ENCODE measurements around the gene FCHSD2. TPM values are rescaled to one million over a fixed set of nuclear protein-coding genes. Genes with fewer than 3 reads are reported as not detected.

Gene FCHSD2
- total and polyA plus RNA-seq, 9 of the 15 experiments (the other 6 are each of a cell fraction or from before 2014, with no cell fraction given), result 1.8 to 14.7 (median 6.4) TPM

DNA sequence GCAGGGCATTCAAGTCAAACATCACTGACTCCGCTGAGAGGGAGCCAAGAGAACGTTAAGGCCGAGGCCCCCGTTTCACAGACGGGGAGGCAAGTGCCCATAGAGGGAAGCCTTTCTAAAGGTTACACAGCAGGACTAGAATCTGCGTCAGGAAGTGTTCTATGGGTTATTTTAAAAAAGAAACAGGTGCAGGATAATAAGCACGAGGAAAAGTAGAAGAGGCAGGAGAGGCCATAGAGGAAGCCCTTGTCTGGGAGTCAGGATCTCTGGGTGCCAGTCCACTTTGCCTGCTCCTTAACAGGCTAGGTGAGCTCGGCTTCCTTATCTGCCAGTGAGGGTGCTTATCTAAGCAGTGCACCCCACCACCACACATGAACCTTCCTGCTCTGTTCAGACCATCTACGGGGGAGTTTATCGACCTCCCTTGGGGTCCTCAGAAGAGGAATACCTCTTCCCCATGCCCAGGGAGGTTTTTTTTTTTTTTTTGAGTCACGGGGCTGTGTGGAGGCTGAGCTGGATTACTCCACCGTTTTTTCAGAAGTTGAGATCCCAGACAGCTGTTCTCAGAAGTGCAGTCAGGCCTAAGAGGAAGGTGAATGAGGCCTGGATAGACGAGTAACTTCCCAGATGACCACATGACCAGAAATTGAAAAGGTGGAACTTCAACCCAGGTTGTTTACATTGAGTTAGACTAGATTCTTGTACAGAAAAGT, 1.2 kb upstream of the FCHSD2 start (continued):
- TF ChIP-seq, protein P1, sequence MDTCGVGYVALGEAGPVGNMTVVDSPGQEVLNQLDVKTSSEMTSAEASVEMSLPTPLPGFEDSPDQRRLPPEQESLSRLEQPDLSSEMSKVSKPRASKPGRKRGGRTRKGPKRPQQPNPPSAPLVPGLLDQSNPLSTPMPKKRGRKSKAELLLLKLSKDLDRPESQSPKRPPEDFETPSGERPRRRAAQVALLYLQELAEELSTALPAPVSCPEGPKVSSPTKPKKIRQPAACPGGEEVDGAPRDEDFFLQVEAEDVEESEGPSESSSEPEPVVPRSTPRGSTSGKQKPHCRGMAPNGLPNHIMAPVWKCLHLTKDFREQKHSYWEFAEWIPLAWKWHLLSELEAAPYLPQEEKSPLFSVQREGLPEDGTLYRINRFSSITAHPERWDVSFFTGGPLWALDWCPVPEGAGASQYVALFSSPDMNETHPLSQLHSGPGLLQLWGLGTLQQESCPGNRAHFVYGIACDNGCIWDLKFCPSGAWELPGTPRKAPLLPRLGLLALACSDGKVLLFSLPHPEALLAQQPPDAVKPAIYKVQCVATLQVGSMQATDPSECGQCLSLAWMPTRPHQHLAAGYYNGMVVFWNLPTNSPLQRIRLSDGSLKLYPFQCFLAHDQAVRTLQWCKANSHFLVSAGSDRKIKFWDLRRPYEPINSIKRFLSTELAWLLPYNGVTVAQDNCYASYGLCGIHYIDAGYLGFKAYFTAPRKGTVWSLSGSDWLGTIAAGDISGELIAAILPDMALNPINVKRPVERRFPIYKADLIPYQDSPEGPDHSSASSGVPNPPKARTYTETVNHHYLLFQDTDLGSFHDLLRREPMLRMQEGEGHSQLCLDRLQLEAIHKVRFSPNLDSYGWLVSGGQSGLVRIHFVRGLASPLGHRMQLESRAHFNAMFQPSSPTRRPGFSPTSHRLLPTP (IDR thresholded peaks at IDR 0.05; ENCODE audit: borderline replicate concordance, extremely low read depth, insufficient read length), result no peak
- no peak for TF ChIP-seq CSDE1 (IDR thresholded peaks at IDR 0.05)
- TF ChIP-seq, protein P2, sequence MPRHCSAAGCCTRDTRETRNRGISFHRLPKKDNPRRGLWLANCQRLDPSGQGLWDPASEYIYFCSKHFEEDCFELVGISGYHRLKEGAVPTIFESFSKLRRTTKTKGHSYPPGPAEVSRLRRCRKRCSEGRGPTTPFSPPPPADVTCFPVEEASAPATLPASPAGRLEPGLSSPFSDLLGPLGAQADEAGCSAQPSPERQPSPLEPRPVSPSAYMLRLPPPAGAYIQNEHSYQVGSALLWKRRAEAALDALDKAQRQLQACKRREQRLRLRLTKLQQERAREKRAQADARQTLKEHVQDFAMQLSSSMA (CRISPR knock-in tag; IDR thresholded peaks at IDR 0.05), result no peak
- TF ChIP-seq CREM (IDR thresholded peaks at IDR 0.05; ENCODE audit: low read depth), result peak; percentile 5; the same call in 1 of the 2 replicates
- TF ChIP-seq, protein P3, sequence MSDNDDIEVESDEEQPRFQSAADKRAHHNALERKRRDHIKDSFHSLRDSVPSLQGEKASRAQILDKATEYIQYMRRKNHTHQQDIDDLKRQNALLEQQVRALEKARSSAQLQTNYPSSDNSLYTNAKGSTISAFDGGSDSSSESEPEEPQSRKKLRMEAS (CRISPR knock-in tag; IDR thresholded peaks at IDR 0.05), result no peak
- no peak for TF ChIP-seq CHD1 (IDR thresholded peaks at IDR 0.05; ENCODE audit: low read length)
- no peak for TF ChIP-seq RBM25 (IDR thresholded peaks at IDR 0.05; ENCODE audit: low read depth, low read length, severe bottlenecking)
- no peak for TF ChIP-seq NBN (IDR thresholded peaks at IDR 0.05; ENCODE audit: low read depth)
- TF ChIP-seq, protein P4, sequence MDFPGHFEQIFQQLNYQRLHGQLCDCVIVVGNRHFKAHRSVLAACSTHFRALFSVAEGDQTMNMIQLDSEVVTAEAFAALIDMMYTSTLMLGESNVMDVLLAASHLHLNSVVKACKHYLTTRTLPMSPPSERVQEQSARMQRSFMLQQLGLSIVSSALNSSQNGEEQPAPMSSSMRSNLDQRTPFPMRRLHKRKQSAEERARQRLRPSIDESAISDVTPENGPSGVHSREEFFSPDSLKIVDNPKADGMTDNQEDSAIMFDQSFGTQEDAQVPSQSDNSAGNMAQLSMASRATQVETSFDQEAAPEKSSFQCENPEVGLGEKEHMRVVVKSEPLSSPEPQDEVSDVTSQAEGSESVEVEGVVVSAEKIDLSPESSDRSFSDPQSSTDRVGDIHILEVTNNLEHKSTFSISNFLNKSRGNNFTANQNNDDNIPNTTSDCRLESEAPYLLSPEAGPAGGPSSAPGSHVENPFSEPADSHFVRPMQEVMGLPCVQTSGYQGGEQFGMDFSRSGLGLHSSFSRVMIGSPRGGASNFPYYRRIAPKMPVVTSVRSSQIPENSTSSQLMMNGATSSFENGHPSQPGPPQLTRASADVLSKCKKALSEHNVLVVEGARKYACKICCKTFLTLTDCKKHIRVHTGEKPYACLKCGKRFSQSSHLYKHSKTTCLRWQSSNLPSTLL (IDR thresholded peaks at IDR 0.05), result 0 out of 2 replicates have a peak, but pooled peaks have one; percentile 29
- TF ChIP-seq, protein P5, sequence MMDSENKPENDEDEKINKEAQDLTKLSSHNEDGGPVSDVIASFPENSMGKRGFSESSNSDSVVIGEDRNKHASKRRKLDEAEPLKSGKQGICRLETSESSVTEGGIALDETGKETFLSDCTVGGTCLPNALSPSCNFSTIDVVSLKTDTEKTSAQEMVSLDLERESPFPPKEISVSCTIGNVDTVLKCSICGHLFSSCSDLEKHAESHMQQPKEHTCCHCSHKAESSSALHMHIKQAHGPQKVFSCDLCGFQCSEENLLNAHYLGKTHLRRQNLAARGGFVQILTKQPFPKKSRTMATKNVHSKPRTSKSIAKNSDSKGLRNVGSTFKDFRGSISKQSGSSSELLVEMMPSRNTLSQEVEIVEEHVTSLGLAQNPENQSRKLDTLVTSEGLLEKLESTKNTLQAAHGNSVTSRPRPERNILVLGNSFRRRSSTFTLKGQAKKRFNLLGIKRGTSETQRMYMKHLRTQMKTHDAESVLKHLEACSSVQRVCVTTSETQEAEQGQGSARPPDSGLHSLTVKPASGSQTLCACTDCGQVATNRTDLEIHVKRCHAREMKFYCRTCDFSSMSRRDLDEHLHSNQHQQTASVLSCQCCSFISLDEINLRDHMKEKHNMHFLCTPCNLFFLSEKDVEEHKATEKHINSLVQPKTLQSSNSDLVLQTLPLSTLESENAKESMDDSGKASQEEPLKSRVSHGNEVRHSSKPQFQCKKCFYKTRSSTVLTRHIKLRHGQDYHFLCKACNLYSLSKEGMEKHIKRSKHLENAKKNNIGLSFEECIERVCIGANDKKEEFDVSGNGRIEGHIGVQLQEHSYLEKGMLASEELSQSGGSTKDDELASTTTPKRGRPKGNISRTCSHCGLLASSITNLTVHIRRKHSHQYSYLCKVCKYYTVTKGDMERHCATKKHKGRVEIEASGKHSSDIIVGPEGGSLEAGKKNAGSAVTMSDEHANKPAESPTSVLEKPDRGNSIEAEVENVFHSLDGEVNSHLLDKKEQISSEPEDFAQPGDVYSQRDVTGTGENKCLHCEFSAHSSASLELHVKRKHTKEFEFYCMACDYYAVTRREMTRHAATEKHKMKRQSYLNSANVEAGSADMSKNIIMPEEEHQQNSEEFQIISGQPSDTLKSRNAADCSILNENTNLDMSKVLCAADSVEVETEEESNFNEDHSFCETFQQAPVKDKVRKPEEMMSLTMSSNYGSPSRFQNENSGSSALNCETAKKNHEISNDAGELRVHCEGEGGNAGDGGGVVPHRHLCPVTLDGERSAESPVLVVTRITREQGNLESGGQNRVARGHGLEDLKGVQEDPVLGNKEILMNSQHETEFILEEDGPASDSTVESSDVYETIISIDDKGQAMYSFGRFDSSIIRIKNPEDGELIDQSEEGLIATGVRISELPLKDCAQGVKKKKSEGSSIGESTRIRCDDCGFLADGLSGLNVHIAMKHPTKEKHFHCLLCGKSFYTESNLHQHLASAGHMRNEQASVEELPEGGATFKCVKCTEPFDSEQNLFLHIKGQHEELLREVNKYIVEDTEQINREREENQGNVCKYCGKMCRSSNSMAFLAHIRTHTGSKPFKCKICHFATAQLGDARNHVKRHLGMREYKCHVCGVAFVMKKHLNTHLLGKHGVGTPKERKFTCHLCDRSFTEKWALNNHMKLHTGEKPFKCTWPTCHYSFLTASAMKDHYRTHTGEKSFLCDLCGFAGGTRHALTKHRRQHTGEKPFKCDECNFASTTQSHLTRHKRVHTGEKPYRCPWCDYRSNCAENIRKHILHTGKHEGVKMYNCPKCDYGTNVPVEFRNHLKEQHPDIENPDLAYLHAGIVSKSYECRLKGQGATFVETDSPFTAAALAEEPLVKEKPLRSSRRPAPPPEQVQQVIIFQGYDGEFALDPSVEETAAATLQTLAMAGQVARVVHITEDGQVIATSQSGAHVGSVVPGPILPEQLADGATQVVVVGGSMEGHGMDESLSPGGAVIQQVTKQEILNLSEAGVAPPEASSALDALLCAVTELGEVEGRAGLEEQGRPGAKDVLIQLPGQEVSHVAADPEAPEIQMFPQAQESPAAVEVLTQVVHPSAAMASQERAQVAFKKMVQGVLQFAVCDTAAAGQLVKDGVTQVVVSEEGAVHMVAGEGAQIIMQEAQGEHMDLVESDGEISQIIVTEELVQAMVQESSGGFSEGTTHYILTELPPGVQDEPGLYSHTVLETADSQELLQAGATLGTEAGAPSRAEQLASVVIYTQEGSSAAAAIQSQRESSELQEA (IDR thresholded peaks at IDR 0.05; ENCODE audit: low read depth), result no peak
- TF ChIP-seq GTF2A2 (tag; IDR thresholded peaks at IDR 0.05), result no peak
- no peak for TF ChIP-seq PPARD (CRISPR knock-in tag; IDR thresholded peaks at IDR 0.05)
- TF ChIP-seq NEUROD1 (IDR thresholded peaks at IDR 0.05; ENCODE audit: borderline replicate concordance, low read depth, low read length, partially characterized antibody), result peak; percentile 21

All from K562 (cell line).